H9 (cell line): Measurements from ENCODE around the gene ABLIM1. TPM values are rescaled to one million over a fixed set of nuclear protein-coding genes. Genes with fewer than 3 reads are reported as not detected.

Experiments
- DNase-seq: peaks from one replicate; pipeline ENCODE4 v3.0.0-alpha.2; 2017
- H2AFZ ChIP-seq: one replicate; pipeline ENCODE4 v1.6.1; 2013; ENCODE audit warnings: mild to moderate bottlenecking, low read length, control low read depth, moderate library complexity
- H2AK5ac ChIP-seq: 2 replicates; pipeline ENCODE4 v1.6.1; 2013; ENCODE audit warnings: low read length, control low read depth, mixed read lengths; ENCODE audit not compliant: insufficient read length
- H2BK120ac ChIP-seq: one replicate; pipeline ENCODE4 v1.6.1; 2013; ENCODE audit warnings: low read depth, mild to moderate bottlenecking, low read length, control low read depth, inconsistent platforms; ENCODE audit not compliant: poor library complexity, severe bottlenecking
- H2BK12ac ChIP-seq: 2 replicates; pipeline ENCODE4 v1.6.1; 2013; ENCODE audit warnings: low read length, control low read depth, mixed read lengths, low read depth; ENCODE audit not compliant: insufficient read length
- H2BK15ac ChIP-seq: 2 replicates; pipeline ENCODE4 v1.6.1; 2013; ENCODE audit warnings: low read depth, low read length, control low read depth
- H2BK20ac ChIP-seq: one replicate; pipeline ENCODE4 v1.6.1; 2013; ENCODE audit warnings: low read depth, mild to moderate bottlenecking, low read length, control low read depth, inconsistent platforms; ENCODE audit not compliant: poor library complexity, severe bottlenecking
- H2BK5ac ChIP-seq: 2 replicates; pipeline ENCODE4 v1.6.1; 2013; ENCODE audit warnings: low read length, control low read depth, mixed read lengths; ENCODE audit not compliant: insufficient read length
- H3K14ac ChIP-seq: 2 replicates; pipeline ENCODE4 v1.6.1; 2013; ENCODE audit warnings: low read length, control low read depth; ENCODE audit not compliant: insufficient read depth
- H3K18ac ChIP-seq: 2 replicates; pipeline ENCODE4 v1.6.1; 2013; ENCODE audit warnings: low read depth, mild to moderate bottlenecking, mixed read lengths, low read length, control low read depth; ENCODE audit not compliant: insufficient read length
- H3K23ac ChIP-seq: 2 replicates; pipeline ENCODE4 v1.6.1; 2013; ENCODE audit warnings: low read length, control low read depth, mixed read lengths, low read depth; ENCODE audit not compliant: insufficient read length
- H3K23me2 ChIP-seq: 2 replicates; pipeline ENCODE4 v1.6.1; 2013; ENCODE audit warnings: low read depth, mild to moderate bottlenecking, mixed read lengths, low read length, control low read depth; ENCODE audit not compliant: insufficient read length, poor library complexity, severe bottlenecking
- H3K27ac ChIP-seq: 2 replicates; pipeline ENCODE4 v1.5.1; 2013; ENCODE audit warnings: low read length, control low read depth, mixed read lengths, low read depth; ENCODE audit not compliant: insufficient read length
- H3K27me3 ChIP-seq: 2 replicates; pipeline ENCODE4 v1.6.1; 2013; ENCODE audit warnings: low read length, control low read depth, inconsistent platforms; ENCODE audit not compliant: insufficient read depth
- H3K4ac ChIP-seq: 2 replicates; pipeline ENCODE4 v1.6.1; 2013; ENCODE audit warnings: low read depth, mild to moderate bottlenecking, control low read depth, inconsistent platforms, low read length, moderate library complexity
- H3K4me1 ChIP-seq: 2 replicates; pipeline ENCODE4 v1.6.1; 2013; ENCODE audit warnings: low read length, control low read depth, inconsistent platforms; ENCODE audit not compliant: insufficient read depth
- H3K4me2 ChIP-seq: 2 replicates; pipeline ENCODE4 v1.6.1; 2013; ENCODE audit warnings: low read length, control low read depth, mixed read lengths; ENCODE audit not compliant: insufficient read length, insufficient read depth
- H3K56ac ChIP-seq: 2 replicates; pipeline ENCODE4 v1.6.1; 2013; ENCODE audit warnings: low read depth, mild to moderate bottlenecking, mixed read lengths, low read length, control low read depth; ENCODE audit not compliant: insufficient read length
- H3K79me1 ChIP-seq: 2 replicates; pipeline ENCODE4 v1.6.1; 2013; ENCODE audit warnings: low read depth, mild to moderate bottlenecking, moderate library complexity, low read length, control low read depth, inconsistent platforms; ENCODE audit not compliant: insufficient read depth, poor library complexity, severe bottlenecking
- H3K79me2 ChIP-seq: 2 replicates; pipeline ENCODE4 v1.6.1; 2013; ENCODE audit warnings: low read length, control low read depth, inconsistent platforms; ENCODE audit not compliant: insufficient read depth
- H3K9ac ChIP-seq: 2 replicates; pipeline ENCODE4 v1.6.1; 2013; ENCODE audit warnings: low read length, control low read depth, mixed read lengths; ENCODE audit not compliant: insufficient read length; ENCODE audit errors: extremely low read depth
- H3K9me3 ChIP-seq: one replicate; pipeline ENCODE4 v1.6.1; 2013; ENCODE audit warnings: low read depth, low read length, inconsistent platforms; ENCODE audit not compliant: control insufficient read depth
- H3T11ph ChIP-seq: one replicate; pipeline ENCODE4 v1.6.1; 2013; ENCODE audit warnings: mild to moderate bottlenecking, low read length, control low read depth, inconsistent platforms
- H4K20me1 ChIP-seq: one replicate; pipeline ENCODE4 v1.6.1; 2013; ENCODE audit not compliant: control insufficient read depth, insufficient read length, insufficient read depth
- H4K5ac ChIP-seq: 2 replicates; pipeline ENCODE4 v1.6.1; 2013; ENCODE audit warnings: low read depth, mild to moderate bottlenecking, mixed read lengths, low read length, control low read depth; ENCODE audit not compliant: insufficient read length
- H4K8ac ChIP-seq: replicated peaks from 2 replicates; pipeline ENCODE4 v1.6.1; 2013; ENCODE audit warnings: low read length, control low read depth, mixed read lengths, low read depth; ENCODE audit not compliant: insufficient read length
- H4K91ac ChIP-seq: 2 replicates; pipeline ENCODE4 v1.6.1; 2013; ENCODE audit warnings: low read depth, mild to moderate bottlenecking, moderate library complexity, mixed read lengths, low read length, control low read depth; ENCODE audit not compliant: insufficient read length
- H3K27ac Mint-ChIP-seq, 3 experiments: 2 replicates in 2 of 3; 3 replicates in 1 of 3; pipeline ENCODE4 v1.8.0; 2020 to 2021; ENCODE audit warnings: mixed read lengths in 3 of 3, mild to moderate bottlenecking in 1 of 3, moderate library complexity in 1 of 3
- H3K27me3 Mint-ChIP-seq: 2 replicates; pipeline ENCODE4 v1.8.0; 2021; ENCODE audit warnings: low read depth, mild to moderate bottlenecking, moderate library complexity, mixed read lengths
- H3K36me3 Mint-ChIP-seq, 3 experiments: 2 replicates in 2 of 3; 3 replicates in 1 of 3; pipeline ENCODE4 v1.8.0; 2020 to 2021; ENCODE audit warnings: low read depth in 3 of 3, mixed read lengths in 3 of 3; ENCODE audit not compliant: insufficient read depth in 1 of 3
- H3K4me1 Mint-ChIP-seq, 2 experiments: 2 replicates each; pipeline ENCODE4 v1.8.0; 2020; ENCODE audit warnings: mixed read lengths in 2 of 2
- H3K4me3 Mint-ChIP-seq, 2 experiments: 2 replicates in 1 of 2; 3 replicates in 1 of 2; pipeline ENCODE4 v1.8.0; 2020 to 2021; ENCODE audit warnings: mild to moderate bottlenecking in 2 of 2, mixed read lengths in 2 of 2, moderate library complexity in 1 of 2
- H3K9me3 Mint-ChIP-seq, 2 experiments: 2 replicates in 1 of 2; 3 replicates in 1 of 2; pipeline ENCODE4 v1.8.0; 2020; ENCODE audit warnings: mild to moderate bottlenecking in 2 of 2, mixed read lengths in 2 of 2, moderate library complexity in 1 of 2
- CTCF ChIP-seq: fragments of 200-600 bp; sonication (generic); conservative IDR thresholded peaks from 3 replicates; pipeline ENCODE4 v1.8.0; 2021; ENCODE audit warnings: antibody characterized with exemption, mild to moderate bottlenecking
- WGBS: extraction: QIAGEN DNeasy Blood & Tissue Kit; methylation state at CpG from one replicate; pipeline ENCODE4 v1.1.7; 2013; ENCODE audit warnings: missing lambda C conversion rate, low lambda C conversion rate, mixed read lengths; ENCODE audit not compliant: insufficient read length; ENCODE audit errors: extremely low coverage; 5-methylcytosine and 5-hydroxymethylcytosine counted together
- total RNA-seq: library from RNA; stranded (reverse); gene quantifications from 2 replicates; pipeline ENCODE4 v1.2.1, GENCODE V29; 2021

Gene ABLIM1
- total RNA-seq, 1 experiment from 2014 or later: 32.1 TPM

GRCh38 chr10:114427124-114427852 lies 230.8 kb downstream of the ABLIM1 start:
- H4K91ac ChIP-seq: no peak overlapping the region

More at GRCh38 chr10:114427124-114427852, 230.8 kb downstream of the ABLIM1 start:
- Histone ChIP-seq H2BK5ac (no peak overlapping the region), H3K23me2 (no peaks in the 10 kb centered on the region), H3K27ac (no peak overlapping the region), H3K23ac (no peak overlapping the region), H3K4ac (no peak overlapping the region), H3K9ac (no peak overlapping the region), H2AK5ac (no peak overlapping the region), H2AFZ (no peak overlapping the region), H3K27me3 (no peaks in the 10 kb centered on the region; the same call in 1 of the 2 replicates), H3K18ac (no peak overlapping the region), H3K4me1 (no peaks in the 10 kb centered on the region), H2BK12ac (no peak overlapping the region), H3K56ac (no peak overlapping the region), H3K9me3 (no peaks in the 10 kb centered on the region), H3K79me1 (no peaks in the 10 kb centered on the region), H2BK120ac (no peak overlapping the region), H2BK15ac (no peak overlapping the region), H3K79me2 (no peaks in the 10 kb centered on the region), H4K8ac (no peak overlapping the region), H3K14ac (no peak overlapping the region), H4K20me1 (no peaks in the 10 kb centered on the region), H4K5ac (no peak overlapping the region), H2BK20ac (no peak overlapping the region), H3T11ph (no peak overlapping the region), H3K4me2 (no peak overlapping the region)
- Mint-ChIP-seq H3K27me3 (no peaks in the 10 kb centered on the region), H3K9me3 (no peaks in the 10 kb centered on the region), H3K4me1 (peaks cover 3 to 12% of the 10 kb centered on the region in 2 experiments), H3K36me3 (no peaks in the 10 kb centered on the region), H3K27ac (peak overlapping the region in 2 of 3 experiments; percentile 5 to 84; a peak in 3 of 7 replicates), H3K4me3 (no peak overlapping the region)
- no peak for DNase-seq
- WGBS: no CpG with 5 or more reads among the region's 9 CpGs
- TF ChIP-seq CTCF: no peak
